GM19372 (cell line): ENCODE measurements around the gene HS2ST1.

ENCODE experiments used
- ATAC-seq: cut with Tn5 transposase; IDR thresholded peaks from one replicate; pipeline ENCODE4 v1.9.1; 2021; ENCODE audit warnings: mild to moderate bottlenecking, low read depth, moderate library complexity; ENCODE audit not compliant: unreplicated experiment

The HS2ST1 gene

DNA sequence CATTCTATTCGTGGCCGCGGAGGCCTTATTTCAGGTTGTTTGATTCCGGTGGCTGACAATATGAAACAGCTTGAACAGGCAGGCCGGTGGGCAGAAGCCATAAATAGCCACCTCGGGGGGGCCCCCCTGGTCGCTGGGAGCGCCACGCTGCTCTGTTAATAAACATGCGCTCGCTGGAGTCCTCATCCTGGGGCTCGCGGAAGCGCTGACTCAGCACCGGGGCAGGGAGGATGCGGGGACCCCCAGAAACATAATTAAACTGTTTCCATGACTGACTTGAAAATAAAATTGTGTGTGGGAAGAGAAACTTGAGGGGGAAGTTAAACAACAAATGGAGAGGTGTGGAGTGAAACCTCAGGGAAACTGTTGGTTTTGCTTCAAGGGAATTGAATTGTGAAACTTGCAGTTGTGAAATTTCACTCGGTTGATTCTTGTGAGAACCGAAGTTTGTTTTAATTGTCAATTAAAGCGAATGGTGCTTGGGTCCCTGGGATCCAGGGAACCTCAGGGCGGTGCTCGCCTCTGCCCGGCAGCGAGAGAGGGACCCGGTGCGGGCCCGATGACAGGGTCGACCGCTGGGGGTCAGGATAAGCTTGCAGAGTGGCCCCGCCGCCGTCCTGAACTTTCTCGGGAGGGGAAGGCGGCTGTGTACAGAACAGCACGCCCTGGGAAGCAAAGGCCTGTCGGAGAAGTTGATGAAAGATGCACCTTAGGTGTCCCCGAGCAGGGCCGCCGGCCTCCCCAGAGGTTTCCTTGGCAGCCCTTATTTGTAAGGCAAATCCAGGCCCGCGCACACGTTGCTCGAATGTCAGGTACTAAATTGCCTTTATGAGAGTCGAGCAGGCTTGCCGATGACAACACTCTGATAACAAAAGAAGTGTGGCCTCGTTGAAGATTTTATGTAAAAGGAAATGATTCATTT lies 237.3 kb downstream of the HS2ST1 start:
- ATAC-seq: peak; percentile 77

DNA sequence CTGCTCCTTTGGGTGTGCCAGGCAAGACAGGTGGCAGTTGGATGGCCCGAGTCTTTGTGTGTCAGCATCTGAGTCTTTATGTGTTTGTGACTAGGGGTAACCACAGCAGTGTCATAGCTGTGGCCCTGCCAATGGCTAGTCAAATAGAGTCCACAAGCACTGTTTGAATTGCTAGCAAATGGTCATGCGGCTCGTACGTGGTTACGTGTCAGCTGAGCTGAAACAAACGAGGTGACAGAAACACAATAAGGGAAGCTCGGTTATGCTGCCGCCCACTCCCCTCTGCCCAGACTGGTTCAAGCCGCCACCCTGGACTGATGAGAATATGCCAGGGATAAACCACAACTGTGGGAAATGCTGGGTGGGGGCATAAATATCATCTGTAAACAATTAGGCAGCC lies 239.9 kb downstream of the HS2ST1 start:
- no peak for ATAC-seq

DNA sequence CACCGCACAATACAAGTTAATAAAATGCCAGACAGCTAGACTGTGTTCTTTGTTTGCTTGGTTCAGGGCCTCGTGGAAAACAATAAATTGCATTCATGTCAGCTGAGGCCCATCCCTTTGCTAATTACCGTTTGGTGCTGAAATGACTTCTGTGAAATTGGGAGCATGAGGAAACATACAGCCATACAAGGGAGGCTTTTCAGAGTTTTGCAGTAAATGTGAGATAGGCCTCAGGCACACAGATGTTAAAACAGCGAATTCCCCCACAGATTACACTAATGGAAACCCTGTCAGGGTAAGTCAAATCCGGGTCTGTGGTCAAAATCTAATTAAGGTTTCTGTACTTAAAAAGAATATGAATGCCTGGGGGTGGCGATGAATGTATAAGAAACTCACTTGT lies 240.7 kb downstream of the HS2ST1 start:
- ATAC-seq: no peak

DNA sequence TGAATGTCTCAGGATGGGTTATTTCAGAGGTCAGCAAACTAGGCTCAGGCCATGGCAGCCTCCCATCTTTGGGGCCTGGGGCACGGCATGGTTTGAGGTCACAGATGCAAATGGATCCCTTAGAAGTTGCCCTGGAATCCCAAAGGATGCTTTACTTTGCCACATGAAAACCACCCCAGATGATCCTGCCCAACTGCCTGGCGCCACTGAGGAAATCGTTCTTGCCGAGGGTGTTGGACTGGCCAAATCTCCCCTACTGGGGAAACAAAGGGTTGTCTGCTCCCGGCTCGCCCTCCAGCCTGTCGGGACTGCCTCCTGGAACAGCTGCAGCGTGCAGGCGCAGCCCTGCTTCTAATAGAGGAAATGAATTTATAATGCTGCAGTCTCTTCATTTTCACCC lies 241.2 kb downstream of the HS2ST1 start:
- ATAC-seq: no peak

DNA sequence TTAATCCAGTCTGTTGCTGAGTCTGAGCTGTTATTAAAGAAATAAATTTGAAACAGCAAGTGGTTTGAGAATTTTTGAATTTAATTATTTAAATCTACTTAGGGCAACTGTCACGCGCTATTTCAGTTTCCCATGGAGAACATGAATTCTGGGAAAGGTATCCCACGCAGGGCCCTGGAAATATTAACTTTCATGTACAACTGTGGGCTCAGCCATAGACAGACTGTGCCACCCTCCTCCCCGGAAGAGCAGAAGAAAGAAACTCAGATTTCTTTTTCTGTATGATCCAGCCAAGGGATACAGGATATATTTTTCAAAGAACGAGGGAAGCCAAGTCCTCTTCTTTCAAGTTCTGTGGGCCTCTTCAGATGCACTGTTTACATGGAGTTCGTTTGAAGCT lies 241.7 kb downstream of the HS2ST1 start:
- ATAC-seq: no peak

DNA sequence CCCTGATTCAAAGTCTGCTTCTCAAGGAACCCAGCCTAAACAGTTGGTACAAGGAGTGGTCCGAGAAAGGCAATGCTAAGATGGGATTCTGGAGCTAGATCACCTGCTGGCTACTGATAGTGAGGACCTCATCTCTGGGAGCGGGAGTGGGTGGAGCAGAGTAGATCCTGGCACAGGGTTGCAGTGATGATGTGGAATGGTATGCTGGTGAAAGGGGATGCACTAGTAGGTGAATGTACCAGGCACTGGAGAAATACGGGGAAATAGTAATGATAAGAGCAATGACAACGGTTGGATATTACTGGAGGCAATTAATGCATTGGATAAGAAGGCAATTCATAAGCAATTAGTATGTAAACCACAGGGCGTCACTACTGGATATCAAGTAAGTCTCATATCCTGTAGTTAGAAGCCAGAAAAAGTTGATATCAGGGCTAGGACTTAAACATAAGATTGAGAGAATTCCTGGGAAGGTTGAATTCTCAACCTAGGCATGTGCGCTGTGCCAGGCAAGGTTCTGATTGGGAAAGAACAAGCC lies 245.0 kb downstream of the HS2ST1 start:
- ATAC-seq: no peak
